Hematopoietic multipotent progenitor cell treated with erythropoietin and hydrocortisone succinate and interleukin-3 and kit ligand, for 4 days (in vitro differentiated cells): ENCODE results near the gene RUNDC1.

Experiments
- DNase-seq: peaks from one replicate; pipeline ENCODE4 v3.0.0-alpha.2; 2015

RUNDC1 gene

GRCh38 chr17:43020030-43020621 lies 39.8 kb downstream of the RUNDC1 start:
- peak; percentile 51 for DNase-seq

GRCh38 chr17:43020789-43021740 lies 40.7 kb downstream of the RUNDC1 start:
- DNase-seq, result peak; percentile 92

GRCh38 chr17:43021741-43022512 lies 41.6 kb downstream of the RUNDC1 start, which contains the start of gene VAT1:
TSS of gene VAT1 (minus strand) at chr17:43022385. CDS start at chr17:43022322, 63 bp downstream.
- DNase-seq, result peak; percentile 87

- DNase-seq, result peak; percentile 98
These were observed 44.3 kb downstream of the RUNDC1 start, which contains the start of gene RND2 for GRCh38 chr17:43024407-43025289. TSS of gene RND2 (plus strand) at chr17:43025231. CDS start at chr17:43025348, 117 bp downstream.

GRCh38 chr17:43025290-43025657 lies 44.9 kb downstream of the RUNDC1 start:
- DNase-seq, result no peak

GRCh38 chr17:43025766-43026537 lies 45.6 kb downstream of the RUNDC1 start:
- no peak for DNase-seq

GRCh38 chr17:43026595-43026994 lies 46.2 kb downstream of the RUNDC1 start:
- no peak for DNase-seq

- DNase-seq, result no peak
These were observed 47.0 kb downstream of the RUNDC1 start for GRCh38 chr17:43027091-43028032.

GRCh38 chr17:43028221-43028861 lies 48.0 kb downstream of the RUNDC1 start:
- no peak for DNase-seq

GRCh38 chr17:43030137-43030767 lies 49.9 kb downstream of the RUNDC1 start:
- DNase-seq, result no peak

GRCh38 chr17:43031666-43032065 lies 51.3 kb downstream of the RUNDC1 start:
- no peak for DNase-seq

- DNase-seq, result no peak
These were observed 53.9 kb downstream of the RUNDC1 start for GRCh38 chr17:43033948-43034881.

GRCh38 chr17:43034894-43035293 lies 54.5 kb downstream of the RUNDC1 start:
- no peak for DNase-seq

GRCh38 chr17:43039646-43040045 lies 59.3 kb downstream of the RUNDC1 start:
- no peak for DNase-seq

GRCh38 chr17:43040655-43041054 lies 60.3 kb downstream of the RUNDC1 start:
- no peak for DNase-seq

GRCh38 chr17:43042025-43042628 lies 61.8 kb downstream of the RUNDC1 start:
- peak; percentile 73 for DNase-seq
